HepG2 (cell line): ENCODE measurements around the gene ZCCHC3. TPM values are rescaled to one million over a fixed set of nuclear protein-coding genes. Genes with fewer than 3 reads are reported as not detected.

Experiments
- ASH2L ChIP-seq: fragments of 300-600, 200-600 bp; sonication (generic); IDR thresholded peaks from 2 replicates; pipeline ENCODE4 v1.7.0; 2017; ENCODE audit warnings: low read depth, mild to moderate bottlenecking, moderate library complexity, mixed read lengths, low read length; ENCODE audit not compliant: insufficient read length
- GPN1 ChIP-seq: sonication (generic); formaldehyde crosslinking; IDR thresholded peaks from 2 replicates; pipeline ENCODE4 v1.5.1; 2020; ENCODE audit warnings: missing genetic modification reagents, borderline replicate concordance
- MIER3 ChIP-seq: IDR thresholded peaks from 2 replicates; pipeline ENCODE4 v1.6.1; 2016; ENCODE audit warnings: missing compliant biosample characterization, borderline replicate concordance
- PCBP2 ChIP-seq: fragments of 200-400 bp; formaldehyde crosslinking; optimal IDR thresholded peaks from 2 replicates; pipeline ENCODE3; 2018; ENCODE audit warnings: low read length, low read depth; ENCODE audit not compliant: poor library complexity, severe bottlenecking
- SP4 ChIP-seq: sonication (generic); formaldehyde crosslinking; IDR thresholded peaks from 2 replicates; pipeline ENCODE4 v1.8.1; 2023; ENCODE audit warnings: mild to moderate bottlenecking, missing genetic modification reagents
- STAT6 ChIP-seq: sonication (generic); formaldehyde crosslinking; IDR thresholded peaks from 2 replicates; pipeline ENCODE4 v1.4.0; 2020; ENCODE audit warnings: missing genetic modification reagents, mild to moderate bottlenecking, borderline replicate concordance
- TCF7L2 ChIP-seq: IDR thresholded peaks from 2 replicates; pipeline ENCODE4 v1.6.1; 2011; ENCODE audit warnings: mild to moderate bottlenecking, low read depth, low read length, moderate library complexity
- ZFP1 ChIP-seq: IDR thresholded peaks from 2 replicates; pipeline ENCODE4 v1.6.1; 2016
- ZMAT3 ChIP-seq: sonication (generic); formaldehyde crosslinking; conservative IDR thresholded peaks from 2 replicates; pipeline ENCODE4 v1.7.0; 2021; ENCODE audit warnings: missing genetic modification reagents
- ZNF101 ChIP-seq: sonication (generic); formaldehyde crosslinking; IDR thresholded peaks from 2 replicates; pipeline ENCODE4 v1.4.0; 2020; ENCODE audit warnings: mild to moderate bottlenecking, low read depth, missing genetic modification reagents, borderline replicate concordance
- ZNF12 ChIP-seq: sonication (generic); formaldehyde crosslinking; IDR thresholded peaks from 2 replicates; pipeline ENCODE4 v1.5.0; 2020; ENCODE audit warnings: missing genetic modification reagents
- ZNF3 ChIP-seq: IDR thresholded peaks from 2 replicates; pipeline ENCODE4 v1.7.0; 2017; ENCODE audit warnings: inconsistent platforms
- ZNF30 ChIP-seq: sonication (generic); formaldehyde crosslinking; IDR thresholded peaks from 2 replicates; pipeline ENCODE4 v1.5.0; 2020; ENCODE audit warnings: mild to moderate bottlenecking, missing genetic modification reagents
- ZNF567 ChIP-seq: sonication (generic); formaldehyde crosslinking; IDR thresholded peaks from 2 replicates; pipeline ENCODE4 v1.8.1; 2023; ENCODE audit warnings: mild to moderate bottlenecking, missing genetic modification reagents, borderline replicate concordance
- ZNF710 ChIP-seq: sonication (generic); formaldehyde crosslinking; IDR thresholded peaks from 2 replicates; pipeline ENCODE4 v1.5.0; 2020; ENCODE audit warnings: mild to moderate bottlenecking, missing genetic modification reagents, borderline replicate concordance
- ZNF770 ChIP-seq: sonication (generic); formaldehyde crosslinking; IDR thresholded peaks from 2 replicates; pipeline ENCODE4 v1.5.0; 2020; ENCODE audit warnings: mild to moderate bottlenecking, missing genetic modification reagents
- ZNF83 ChIP-seq: sonication (generic); formaldehyde crosslinking; IDR thresholded peaks from 2 replicates; pipeline ENCODE4 v1.4.0; 2020; ENCODE audit warnings: missing genetic modification reagents, mild to moderate bottlenecking, borderline replicate concordance
- ZXDC ChIP-seq: sonication (generic); formaldehyde crosslinking; IDR thresholded peaks from 2 replicates; pipeline ENCODE4 v1.5.0; 2020; ENCODE audit warnings: mild to moderate bottlenecking, missing genetic modification reagents
- polyA plus RNA-seq, 8 experiments: library from polyadenylated mRNA; depleted of rRNA in 3 of 8; stranded (reverse) in 7 of 8; unstranded in 1 of 8; fragments of >200 nt; fragmentation: Illumina TruSeq in 4 of 8; extraction: Trizol in 4 of 8; gene quantifications; 2 replicates each; pipeline versions ENCODE4 v1.2.1 to v1.2.3, GENCODE V29; 2011 to 2016; ENCODE audit warnings: low read depth in 4 of 8, missing spikeins in 1 of 8, mixed read lengths in 1 of 8; ENCODE audit not compliant: insufficient read depth in 1 of 8
- total RNA-seq, 5 experiments: library from RNA; depleted of rRNA; stranded (reverse); fragments of >200 nt; fragmentation: Illumina TruSeq; extraction: Trizol; gene quantifications; 2 replicates each; pipeline ENCODE4 v1.2.3, GENCODE V29; 2016; ENCODE audit warnings: low read depth in 1 of 5

Gene ZCCHC3
- total and polyA plus RNA-seq, 2 of the 13 experiments (the other 11 are each of a cell fraction or from before 2014, with no cell fraction given) = 46.6 to 63.0 TPM

- 0 out of 2 replicates have a peak, but pooled peaks have one; percentile 5 for TF ChIP-seq ZNF770 (CRISPR knock-in tag)
- no peak; the same call in 1 of the 2 replicates for TF ChIP-seq ZNF3 (CRISPR knock-in tag)
- TF ChIP-seq SP4 = no peak
- no peak for TF ChIP-seq ZNF30 (CRISPR knock-in tag)
- peak; percentile 87 for TF ChIP-seq ZNF710 (CRISPR knock-in tag)
- TF ChIP-seq ZFP1 (CRISPR knock-in tag) = 0 out of 2 replicates have a peak, but pooled peaks have one; percentile 15
- no peak for TF ChIP-seq STAT6 (CRISPR knock-in tag)
- TF ChIP-seq TCF7L2 = no peak
- TF ChIP-seq ASH2L = no peak
- no peak for TF ChIP-seq MIER3
- TF ChIP-seq ZNF83 (CRISPR knock-in tag) = no peak
- TF ChIP-seq PCBP2 = no peak
- no peak for TF ChIP-seq ZNF567 (CRISPR knock-in tag)
- peak; percentile 27; the same call in 1 of the 2 replicates for TF ChIP-seq ZNF12 (CRISPR knock-in tag)
- peak; percentile 91; the same call in 1 of the 2 replicates for TF ChIP-seq ZMAT3 (CRISPR knock-in tag)
- TF ChIP-seq ZNF101 (CRISPR knock-in tag) = no peak
- no peak; the same call in none of the 2 replicates for TF ChIP-seq ZXDC (CRISPR knock-in tag)
- 0 out of 2 replicates have a peak, but pooled peaks have one; percentile 17 for TF ChIP-seq GPN1 (CRISPR knock-in tag)
Measured at GRCh38 chr20:297925-298775, 780 bp downstream of the ZCCHC3 start (continued).
